ENCODE data around the gene STK31. TPM values are rescaled to one million over a fixed set of nuclear protein-coding genes. Genes with fewer than 3 reads are reported as not detected.

STK31 gene
- total RNA-seq, 1 experiment from 2014 or later = 38.9 TPM

GRCh38 chr7:23712368-23713284, 2.6 kb downstream of the STK31 start:
- Mint-ChIP-seq H3K4me3 (ENCODE audit: unreplicated experiment) (no peak overlapping the region), H3K4me1 (ENCODE audit: low read depth, unreplicated experiment) (peaks cover 14% of the 10 kb centered on the region), H3K9me3 (ENCODE audit: unreplicated experiment) (no peaks in the 10 kb centered on the region), H3K36me3 (ENCODE audit: insufficient read depth, unreplicated experiment) (peaks cover 22% of the 10 kb centered on the region), H3K27ac (ENCODE audit: unreplicated experiment) (no peak overlapping the region), H3K27me3 (ENCODE audit: insufficient read depth, unreplicated experiment) (no peaks in the 10 kb centered on the region)
- TF ChIP-seq CTCF (IDR thresholded peaks at IDR 0.05; ENCODE audit: insufficient read depth in 1 of 2, low read depth in 1 of 2, low read length in 1 of 2, severe bottlenecking in 1 of 2, unreplicated experiment in 1 of 2) = peak; percentile 53 to 57
- Histone ChIP-seq H3K4me1 (peaks cover 9% of the 10 kb centered on the region; the same call in 1 of the 2 replicates), H3K36me3 (ENCODE audit: control insufficient read depth, insufficient read depth, low read length) (no peaks in the 10 kb centered on the region), H3K9me3 (no peaks in the 10 kb centered on the region), H3K27me3 (replicated peaks; ENCODE audit: control insufficient read depth, insufficient read depth, low read length) (no peaks in the 10 kb centered on the region), H3K4me3 (ENCODE audit: low read depth, low read length) (no peak overlapping the region)
- no TSS peak for BruUV-seq (replicated peaks)
- ChIA-PET POLR2A (no interaction called here), CTCF (interaction anchor here (1.0 to 1.2 kb wide), 3 partner anchors 142 to 355 kb away, joined by 3 to 4 read pairs (median 3); no protein-coding TSS in a partner anchor)
- DNase-seq = peak in 1 of 2 experiments; percentile 52
- intact Hi-C loops (cut with micrococcal nuclease; ENCODE audit: unreplicated experiment) = loop anchor here (1.0 to 10.0 kb wide), 4 partner anchors 15 to 438 kb away; no protein-coding TSS in a partner anchor

GRCh38 chr7:23713285-23714149, 3.5 kb downstream of the STK31 start:
- intact Hi-C loops (cut with micrococcal nuclease; ENCODE audit: unreplicated experiment) = loop anchor here (10.0 kb wide), 1 partner anchor 439 kb away; no protein-coding TSS in a partner anchor
- Mint-ChIP-seq H3K36me3 (ENCODE audit: insufficient read depth, unreplicated experiment) (peaks cover 25% of the 10 kb centered on the region), H3K27me3 (ENCODE audit: insufficient read depth, unreplicated experiment) (no peaks in the 10 kb centered on the region), H3K4me1 (ENCODE audit: low read depth, unreplicated experiment) (peaks cover 10% of the 10 kb centered on the region), H3K4me3 (ENCODE audit: unreplicated experiment) (no peak overlapping the region), H3K27ac (ENCODE audit: unreplicated experiment) (no peak overlapping the region), H3K9me3 (ENCODE audit: unreplicated experiment) (no peaks in the 10 kb centered on the region)
- Histone ChIP-seq H3K9me3 (no peaks in the 10 kb centered on the region), H3K4me1 (peaks cover 9% of the 10 kb centered on the region; the same call in 1 of the 2 replicates), H3K36me3 (ENCODE audit: control insufficient read depth, insufficient read depth, low read length) (no peaks in the 10 kb centered on the region), H3K27me3 (replicated peaks; ENCODE audit: control insufficient read depth, insufficient read depth, low read length) (no peaks in the 10 kb centered on the region), H3K4me3 (ENCODE audit: low read depth, low read length) (no peak overlapping the region)
- POLR2A ChIA-PET = no interaction called here
- CTCF ChIA-PET = interaction anchor here (1.0 kb wide), 2 partner anchors 167 to 356 kb away, joined by 3 to 4 read pairs; no protein-coding TSS in a partner anchor
- TF ChIP-seq CTCF (IDR thresholded peaks at IDR 0.05; ENCODE audit: insufficient read depth in 1 of 2, low read depth in 1 of 2, low read length in 1 of 2, severe bottlenecking in 1 of 2, unreplicated experiment in 1 of 2) = no peak
- DNase-seq = no peak
- no TSS peak for BruUV-seq (replicated peaks)

- no TSS peak for BruUV-seq (replicated peaks)
- Mint-ChIP-seq H3K36me3 (ENCODE audit: insufficient read depth, unreplicated experiment) (peaks cover 25% of the 10 kb centered on the region), H3K4me1 (ENCODE audit: low read depth, unreplicated experiment) (peaks cover 4% of the 10 kb centered on the region), H3K9me3 (ENCODE audit: unreplicated experiment) (no peaks in the 10 kb centered on the region), H3K4me3 (ENCODE audit: unreplicated experiment) (no peak overlapping the region), H3K27me3 (ENCODE audit: insufficient read depth, unreplicated experiment) (no peaks in the 10 kb centered on the region), H3K27ac (ENCODE audit: unreplicated experiment) (no peak overlapping the region)
- no peak for DNase-seq
- no peaks in the 10 kb centered on the region for H3K9me3 ChIP-seq
- H3K4me3 ChIP-seq (ENCODE audit: low read depth, low read length) = no peak overlapping the region
- ChIA-PET POLR2A (no interaction called here), CTCF (interaction anchor here (1.0 kb wide), 1 partner anchor 167 kb away, joined by 3 read pairs; no protein-coding TSS in a partner anchor)
- no peak for TF ChIP-seq CTCF (IDR thresholded peaks at IDR 0.05; ENCODE audit: insufficient read depth in 1 of 2, low read depth in 1 of 2, low read length in 1 of 2, severe bottlenecking in 1 of 2, unreplicated experiment in 1 of 2)
- no peaks in the 10 kb centered on the region for H3K36me3 ChIP-seq (ENCODE audit: control insufficient read depth, insufficient read depth, low read length)
- intact Hi-C loops (cut with micrococcal nuclease; ENCODE audit: unreplicated experiment) = loop anchor here (10.0 kb wide), 1 partner anchor 439 kb away; no protein-coding TSS in a partner anchor
- no peaks in the 10 kb centered on the region for H3K27me3 ChIP-seq (replicated peaks; ENCODE audit: control insufficient read depth, insufficient read depth, low read length)
- peaks cover 7% of the 10 kb centered on the region; the same call in 1 of the 2 replicates for H3K4me1 ChIP-seq
Observed at GRCh38 chr7:23714150-23714464, 4.1 kb downstream of the STK31 start.
